Lower leg skin (tissue), 4 donors: ENCODE measurements around the gene SELP. TPM values are rescaled to one million over a fixed set of nuclear protein-coding genes. Genes with fewer than 3 reads are reported as not detected.

Experiments used
- DNase-seq, 2 donors: peaks; one replicate each; pipeline ENCODE4 v3.0.0-alpha.2; 2019; ENCODE audit warnings: low spot score in 2 of 2
- H3K4me3 ChIP-seq: fragments of 200-600 bp; sonication (generic); 2 replicates; pipeline ENCODE4 v1.5.1; 2017; ENCODE audit warnings: mild to moderate bottlenecking, low read depth; ENCODE audit not compliant: poor library complexity, severe bottlenecking
- CTCF ChIP-seq, 3 donors: fragments of 450-650 bp; IDR thresholded peaks; one replicate each; pipeline ENCODE4 v1.5.1; 2016; ENCODE audit warnings: antibody characterized with exemption in 3 of 3, mild to moderate bottlenecking in 3 of 3, moderate library complexity in 2 of 3
- POLR2A ChIP-seq, 2 donors: fragments of 450-650 bp; IDR thresholded peaks; one replicate each; pipeline ENCODE4 v1.6.1; 2016 to 2017; ENCODE audit warnings: antibody characterized with exemption in 2 of 2, mild to moderate bottlenecking in 1 of 2, moderate library complexity in 1 of 2
- WGBS, 2 donors: methylation state at CpG; one replicate each; pipeline ENCODE4 v1.1.5; 2018; 5-methylcytosine and 5-hydroxymethylcytosine counted together
- intact Hi-C: fragments of 100-400 bp; cut with DNase I; formaldehyde crosslinking; loops from one replicate; pipeline ENCODE4 v1.15.0; 2023; ENCODE audit warnings: low total_unique reads
- total RNA-seq, 4 donors: library from RNA; depleted of rRNA; stranded (reverse); fragments of >200 nt; gene quantifications; one replicate each; pipeline ENCODE4 v1.1.0, GENCODE V29; 2016

The SELP gene
- total RNA-seq, 4 donors from 2014 or later, result 0.30 to 8.5 (median 0.54) TPM

- TF ChIP-seq CTCF (IDR thresholded peaks at IDR 0.05) (no peak), POLR2A (IDR thresholded peaks at IDR 0.05) (no peak)
- intact Hi-C loops, result no loop called here
- DNase-seq, result no peak
- H3K4me3 ChIP-seq, result no peak overlapping the region
- 86 to 88% methylated on average over 2 of the region's 2 CpGs for WGBS, 2 donors
Measured at GRCh38 chr1:169653873-169654272, 23.9 kb upstream of the SELP start.

DNA sequence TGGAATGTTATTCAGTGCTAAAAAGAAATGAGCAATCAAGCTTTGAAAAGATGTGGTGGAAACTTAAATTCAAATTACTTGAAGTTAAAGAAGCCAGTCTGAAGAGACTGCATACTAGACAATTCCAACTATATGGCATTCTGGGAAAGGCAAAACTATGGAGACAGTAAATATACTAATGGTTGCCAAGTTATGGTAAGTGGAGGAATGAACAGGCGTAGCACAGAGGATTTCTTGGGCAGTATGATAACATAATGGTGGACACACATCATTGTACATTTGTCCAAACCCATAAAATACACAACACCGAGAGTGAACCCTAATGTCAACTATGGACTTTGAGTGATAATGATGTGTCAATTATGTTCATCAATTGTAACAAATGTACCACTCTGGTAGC is 21.1 kb upstream of the SELP start:
- TF ChIP-seq POLR2A (IDR thresholded peaks at IDR 0.05), result no peak
- no peak for TF ChIP-seq CTCF (IDR thresholded peaks at IDR 0.05)
- H3K4me3 ChIP-seq, result no peak overlapping the region
- no peak for DNase-seq
- WGBS, 2 donors, result 83 to 88% methylated on average over 2 of the region's 2 CpGs
- intact Hi-C loops, result no loop called here

- 49 to 51% methylated on average over 4 of the region's 4 CpGs for WGBS, 2 donors
- no peak for DNase-seq
- no peak overlapping the region for H3K4me3 ChIP-seq
- TF ChIP-seq POLR2A (IDR thresholded peaks at IDR 0.05), result no peak
- TF ChIP-seq CTCF (IDR thresholded peaks at IDR 0.05), result no peak
- intact Hi-C loops, result no loop called here
Measured at GRCh38 chr1:169650551-169650950, 20.6 kb upstream of the SELP start.

DNA sequence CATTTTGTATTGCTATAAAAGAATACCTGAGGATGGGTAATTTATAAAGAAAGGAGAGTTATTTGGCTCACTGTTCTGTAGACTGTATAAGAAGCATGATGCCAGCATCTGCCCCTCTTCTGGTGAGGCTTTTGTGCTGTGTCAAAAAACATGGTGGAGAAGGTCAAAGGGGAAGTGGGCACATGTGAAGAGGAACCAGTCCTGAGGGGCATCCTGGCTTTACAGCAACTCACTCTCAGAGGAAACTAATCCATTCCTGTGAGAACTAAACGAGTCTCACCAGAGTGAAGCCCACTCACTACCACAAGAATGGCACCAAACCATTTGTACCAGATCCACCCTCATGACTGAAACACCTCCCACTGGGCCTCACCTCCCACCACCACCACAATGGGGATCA is 18.8 kb upstream of the SELP start:
- WGBS, 2 donors, result 33 to 64% methylated on average over 1 of the region's 1 CpG
- no peak overlapping the region for H3K4me3 ChIP-seq
- intact Hi-C loops, result no loop called here
- TF ChIP-seq POLR2A (IDR thresholded peaks at IDR 0.05), result no peak
- no peak for TF ChIP-seq CTCF (IDR thresholded peaks at IDR 0.05)
- no peak for DNase-seq

DNA sequence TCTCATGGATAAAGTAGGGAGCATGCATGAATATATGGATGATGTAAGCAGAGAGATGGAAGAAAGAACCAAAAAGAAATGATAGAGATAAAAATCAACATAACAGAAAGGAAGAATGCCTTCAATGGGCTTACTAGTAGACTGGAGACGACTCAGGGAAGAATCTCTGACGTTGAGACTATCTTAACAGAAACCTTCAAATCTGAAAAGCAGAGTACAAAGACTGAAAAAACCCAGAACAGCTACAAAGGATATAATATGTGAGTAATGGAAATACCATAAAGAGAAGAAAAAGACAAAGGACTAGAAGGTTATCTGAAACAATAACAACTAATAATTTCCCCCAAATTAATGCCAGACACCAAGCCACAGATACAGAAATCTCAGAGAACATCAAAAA is 18.3 kb upstream of the SELP start:
- no peak overlapping the region for H3K4me3 ChIP-seq
- TF ChIP-seq CTCF (IDR thresholded peaks at IDR 0.05), result no peak
- TF ChIP-seq POLR2A (IDR thresholded peaks at IDR 0.05), result no peak
- intact Hi-C loops, result no loop called here
- WGBS, 2 donors, result 57 to 64% methylated on average over 2 of the region's 2 CpGs
- DNase-seq, result no peak

DNA sequence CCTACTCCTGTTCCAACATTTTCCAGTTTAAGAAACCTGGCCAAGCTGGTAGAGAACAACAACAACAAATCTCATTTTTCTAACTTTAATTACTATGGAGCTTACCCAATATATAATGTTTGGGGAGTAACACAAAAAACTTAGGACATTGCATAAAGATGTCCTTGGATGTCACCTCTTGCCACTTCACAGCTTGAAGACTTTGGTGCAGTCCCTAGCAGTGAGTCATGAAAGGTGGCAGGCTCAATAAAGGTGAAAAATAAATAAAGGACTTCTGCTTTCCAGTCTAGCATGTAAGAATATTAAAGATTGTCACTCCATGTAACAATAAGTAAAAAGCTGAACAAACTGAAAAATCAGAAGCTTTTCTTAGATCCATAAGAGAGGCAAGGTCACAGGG is 17.6 kb upstream of the SELP start:
- DNase-seq, result no peak
- no peak overlapping the region for H3K4me3 ChIP-seq
- TF ChIP-seq CTCF (IDR thresholded peaks at IDR 0.05), result no peak
- no peak for TF ChIP-seq POLR2A (IDR thresholded peaks at IDR 0.05)
- intact Hi-C loops, result no loop called here
